RPMI7951 (cell line): ENCODE results near the gene SV2B. TPM values are rescaled to one million over a fixed set of nuclear protein-coding genes. Genes with fewer than 3 reads are reported as not detected.

Source experiments
- DNase-seq: peaks from one replicate; pipeline ENCODE4 v3.0.0-alpha.2; 2012; ENCODE audit warnings: low read depth
- total RNA-seq: library from RNA; depleted of rRNA; stranded (reverse); fragments of >200 nt; shearing (Covaris generic); gene quantifications from 2 replicates; pipeline ENCODE4 v1.2.3, GENCODE V29; 2014

The SV2B gene
- total RNA-seq, 1 experiment from 2014 or later, result not detected

DNA sequence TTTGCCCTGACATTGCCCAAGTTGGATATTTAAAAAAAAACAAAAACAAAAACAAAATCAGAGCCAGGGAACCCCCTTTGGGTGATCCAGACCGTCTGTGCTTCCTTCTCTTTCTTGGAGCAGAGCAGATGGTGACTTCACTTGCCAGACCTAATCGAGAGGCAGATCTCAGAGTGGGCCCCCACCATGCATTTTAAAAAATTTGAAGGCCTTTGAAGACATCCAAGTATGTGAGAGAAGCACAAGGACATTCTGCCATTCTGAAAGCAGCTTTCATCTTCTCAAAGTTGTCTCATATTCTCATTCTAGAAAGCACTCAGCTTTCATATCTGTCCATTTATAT is 93.3 kb downstream of the SV2B start:
- DNase-seq, result no peak

DNA sequence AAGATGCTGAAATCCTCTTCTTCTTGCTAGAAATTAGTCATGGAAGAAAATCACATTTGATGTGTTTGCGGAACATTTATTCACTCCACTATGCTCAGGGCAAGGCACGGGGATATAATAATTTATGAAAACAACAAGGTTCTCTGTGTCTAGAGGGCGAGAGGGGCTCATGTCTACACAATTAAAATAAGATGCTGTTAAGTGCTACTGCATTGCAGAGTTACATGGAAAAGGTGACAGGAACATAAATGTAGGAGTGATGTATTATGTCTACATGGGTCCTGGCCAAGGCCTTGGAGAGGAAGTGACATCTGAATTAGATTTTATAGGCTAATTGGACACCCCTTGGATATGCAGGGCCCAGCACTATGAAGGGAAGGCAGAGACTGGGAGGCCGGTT is 96.1 kb downstream of the SV2B start:
- DNase-seq, result no peak

DNA sequence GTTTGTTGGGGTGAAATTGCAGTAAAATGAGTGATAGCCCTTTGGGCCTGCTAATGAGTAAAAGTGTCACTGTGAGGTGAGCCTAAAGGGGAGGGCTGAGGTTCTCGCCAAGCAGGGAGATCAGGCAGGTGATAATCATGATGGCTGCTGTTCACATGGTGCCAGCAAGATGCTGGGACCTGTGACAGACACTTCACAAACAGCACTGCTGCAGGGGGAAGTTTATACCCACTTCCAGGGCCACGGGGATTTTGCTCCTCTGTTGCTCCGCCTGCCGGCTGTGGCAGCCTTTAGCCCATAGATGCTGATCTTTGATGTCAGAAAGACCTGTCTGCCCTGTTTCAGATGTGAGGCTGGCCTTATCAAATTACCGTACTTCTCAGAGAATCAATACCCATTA is 96.7 kb downstream of the SV2B start:
- no peak for DNase-seq

DNA sequence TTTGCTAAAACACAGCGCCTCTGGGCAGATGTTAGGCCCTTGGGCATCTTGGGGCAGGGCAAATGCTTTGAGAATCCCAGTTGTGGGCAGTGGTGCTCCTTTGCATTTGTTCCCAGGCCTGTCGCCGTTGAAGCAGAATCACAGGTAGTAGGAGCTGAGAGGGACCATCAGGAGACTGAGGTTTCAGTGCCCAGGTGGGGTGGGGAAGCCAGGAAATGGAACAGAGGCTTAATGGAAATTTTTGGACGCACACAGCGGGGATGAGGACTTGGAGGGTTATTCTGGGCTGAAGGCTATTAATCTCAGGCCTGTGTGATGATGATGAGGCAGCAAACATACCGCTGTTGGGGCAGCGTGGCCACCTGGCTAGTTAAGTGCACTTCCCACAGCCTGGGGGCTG is 99.5 kb downstream of the SV2B start:
- no peak for DNase-seq

DNA sequence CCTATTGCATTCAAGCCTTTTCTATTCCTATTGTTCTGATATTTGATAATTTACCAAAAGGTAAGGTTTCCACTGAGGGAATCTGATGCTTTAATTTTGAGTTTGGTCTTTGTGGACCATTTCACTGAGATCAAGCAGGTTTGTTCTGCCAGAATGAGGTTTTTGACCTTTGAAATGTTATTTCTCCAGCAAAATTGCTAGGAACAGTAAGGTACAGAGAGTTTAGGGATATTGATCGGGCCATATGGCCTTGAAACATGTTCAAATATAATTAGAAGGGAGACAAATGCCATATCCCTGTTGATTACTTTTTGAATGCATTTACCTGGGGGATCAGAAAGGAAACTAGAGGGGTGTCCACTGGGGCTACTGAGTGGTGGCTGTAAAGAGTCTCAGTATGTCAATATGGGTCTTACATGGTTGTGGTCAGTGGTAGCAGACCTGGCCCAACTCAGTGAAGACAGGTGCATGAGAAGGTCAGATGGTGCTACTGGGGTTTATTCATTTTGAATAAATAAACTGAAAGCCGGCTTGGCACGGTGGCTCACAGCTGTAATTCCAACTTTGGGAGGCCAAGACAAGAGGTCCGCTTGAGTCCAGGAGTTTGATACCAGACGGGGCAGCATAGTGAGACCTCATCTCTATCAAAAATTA is 100.2 kb downstream of the SV2B start:
- DNase-seq, result no peak

DNA sequence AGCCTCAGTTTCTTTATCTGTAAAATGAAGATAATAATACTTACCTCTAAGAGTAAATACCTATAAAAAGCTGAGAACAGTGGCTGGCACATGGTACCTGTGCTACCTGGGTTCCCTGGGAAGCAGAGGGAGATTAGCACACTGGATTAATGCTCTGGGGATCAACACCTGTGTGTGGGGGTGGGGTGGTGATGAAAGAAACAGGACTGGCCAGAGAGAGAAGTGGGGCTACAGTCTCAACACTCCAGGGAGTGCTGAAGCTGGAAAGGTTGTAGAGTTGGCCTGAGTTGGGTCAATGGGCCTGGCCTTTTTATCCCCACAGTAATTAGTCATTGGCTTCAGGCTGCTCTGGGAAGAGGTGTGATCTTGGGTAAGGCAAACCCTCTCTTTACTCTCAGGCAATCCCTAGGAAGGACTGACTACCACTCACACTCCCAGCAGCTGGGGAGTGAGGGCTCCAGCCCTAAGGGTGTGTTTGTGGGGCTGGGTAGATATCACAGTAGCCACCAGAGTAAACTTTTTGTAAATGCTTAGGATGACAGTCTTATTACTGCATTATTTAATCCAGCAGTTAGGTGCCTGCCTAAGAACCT is 102.5 kb downstream of the SV2B start:
- DNase-seq, result no peak

DNA sequence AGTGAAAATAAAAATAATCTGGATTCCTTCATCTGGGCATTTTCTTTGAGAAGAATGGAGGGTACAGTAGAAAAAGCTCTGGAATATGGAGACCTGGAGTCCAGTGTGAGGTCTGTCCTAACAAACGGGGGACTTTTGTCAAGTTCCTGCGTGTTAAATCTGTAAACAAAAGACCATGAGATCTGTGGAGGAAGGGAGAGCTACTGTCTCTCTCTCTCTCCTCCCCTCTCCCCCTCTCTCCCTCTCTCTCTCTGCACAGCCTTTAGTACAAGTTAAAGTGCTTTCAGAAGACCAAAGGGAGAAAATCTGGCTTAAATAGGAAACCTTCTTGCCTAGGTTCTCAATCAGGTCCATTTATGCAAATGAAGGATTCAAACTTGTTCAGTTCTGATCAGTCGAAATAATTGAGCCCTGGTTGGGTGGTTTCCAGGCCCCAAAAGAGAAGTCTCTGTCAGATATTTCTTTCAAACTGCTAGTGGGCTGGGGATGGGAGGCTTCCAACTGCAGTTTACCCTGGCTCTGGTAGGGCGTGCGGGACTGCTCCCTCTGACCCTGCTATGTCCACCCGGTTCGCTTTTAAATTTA is 103.7 kb downstream of the SV2B start:
- DNase-seq, result no peak

DNA sequence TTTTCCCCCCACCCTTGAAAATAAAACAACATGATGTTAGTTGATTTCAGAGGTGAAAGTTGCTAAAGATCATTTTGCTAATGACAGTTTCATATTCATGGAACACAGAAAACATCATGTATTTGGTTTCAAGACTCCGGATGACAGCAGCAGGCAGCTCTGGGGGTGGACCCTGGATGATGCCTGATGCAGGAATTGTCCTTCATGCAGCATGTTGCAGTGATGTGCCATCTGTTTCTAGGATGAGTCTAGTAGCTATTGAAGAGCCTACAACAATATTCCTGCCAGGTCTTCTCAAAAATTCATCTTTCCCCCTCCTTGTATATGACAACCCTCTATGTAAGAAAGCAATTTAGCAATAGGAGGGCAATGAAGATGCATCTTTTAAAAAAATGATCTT is 108.3 kb downstream of the SV2B start:
- no peak for DNase-seq

DNA sequence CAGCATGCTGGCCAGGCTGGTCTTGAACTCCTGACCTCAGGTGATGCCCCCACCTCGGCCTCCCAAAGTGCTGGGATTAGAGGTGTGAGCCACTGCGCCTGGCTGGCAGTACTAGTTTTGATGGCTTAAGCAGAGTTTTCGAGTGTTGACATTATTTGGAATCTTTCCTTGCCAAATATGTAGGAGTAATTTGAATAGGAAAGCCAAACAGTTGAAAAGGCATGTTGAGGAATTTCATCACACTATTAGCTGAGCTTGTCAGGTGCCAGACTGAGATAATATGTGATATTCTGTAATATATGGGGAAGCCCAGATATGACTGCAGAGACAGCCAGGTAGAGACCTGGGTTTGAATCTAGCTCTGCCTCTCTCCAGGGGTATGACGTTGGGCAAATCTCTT is 109.3 kb downstream of the SV2B start:
- no peak for DNase-seq

DNA sequence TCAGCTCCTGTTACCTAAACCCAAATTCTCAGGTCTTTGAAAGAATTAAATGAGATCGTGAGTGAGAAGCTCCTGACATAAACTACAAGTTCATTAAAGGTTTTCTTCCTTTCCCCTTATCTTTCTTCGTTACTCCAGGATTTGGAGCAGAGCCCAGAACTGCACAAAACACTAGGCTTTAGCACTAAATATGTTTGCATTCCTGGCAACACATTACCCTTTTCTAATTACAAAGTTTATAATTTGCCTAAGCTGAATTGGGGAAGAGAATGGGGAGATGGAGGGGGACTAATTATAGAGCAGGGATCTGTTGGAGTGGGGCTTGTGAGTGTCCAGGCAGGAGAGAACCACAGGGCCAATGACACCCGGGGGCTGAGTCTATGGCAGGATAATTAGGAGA is 109.7 kb downstream of the SV2B start:
- no peak for DNase-seq

DNA sequence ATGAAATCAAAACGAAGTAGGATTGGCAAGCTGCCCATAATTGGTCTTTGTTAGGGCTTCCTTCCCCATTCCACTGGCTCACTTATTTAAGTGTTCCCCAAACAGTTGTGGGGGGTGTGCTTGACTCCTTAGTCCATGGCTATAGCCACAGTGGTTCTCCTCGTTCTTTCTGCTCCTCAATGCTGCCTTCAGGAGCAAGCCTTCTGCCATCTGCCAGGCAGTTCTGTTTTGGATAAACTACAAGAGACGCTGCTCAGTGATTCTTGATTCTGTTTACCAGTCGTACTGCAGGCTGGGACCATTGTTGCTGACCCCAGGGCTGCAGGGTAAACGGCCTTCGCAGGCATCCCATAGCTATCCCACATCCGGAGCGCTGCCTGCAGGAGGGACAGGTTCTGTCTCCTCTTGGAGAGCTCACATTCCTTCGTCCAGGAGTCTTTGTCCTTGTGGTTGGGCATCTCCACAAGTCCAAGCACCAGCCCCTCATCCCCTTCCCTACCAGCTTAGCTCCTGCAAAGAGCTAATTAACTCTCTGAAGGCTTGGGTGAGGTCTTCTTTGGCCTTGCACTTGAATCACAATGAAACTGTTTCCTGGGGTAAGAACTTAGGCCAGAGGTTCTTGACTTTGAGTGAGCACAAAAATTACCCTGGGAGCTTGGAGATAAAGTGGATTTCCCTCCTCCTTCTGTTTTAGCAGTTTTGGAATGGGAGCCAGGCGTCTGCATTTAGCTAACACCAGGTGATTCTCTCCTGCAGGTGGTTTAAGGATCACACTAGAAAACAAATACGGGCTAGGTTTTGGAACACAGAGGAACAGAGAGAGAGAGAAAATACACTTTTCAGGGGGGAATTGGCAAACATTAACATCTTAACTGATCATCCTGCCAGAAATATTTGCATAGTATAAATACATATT is 114.9 kb downstream of the SV2B start:
- no peak for DNase-seq

DNA sequence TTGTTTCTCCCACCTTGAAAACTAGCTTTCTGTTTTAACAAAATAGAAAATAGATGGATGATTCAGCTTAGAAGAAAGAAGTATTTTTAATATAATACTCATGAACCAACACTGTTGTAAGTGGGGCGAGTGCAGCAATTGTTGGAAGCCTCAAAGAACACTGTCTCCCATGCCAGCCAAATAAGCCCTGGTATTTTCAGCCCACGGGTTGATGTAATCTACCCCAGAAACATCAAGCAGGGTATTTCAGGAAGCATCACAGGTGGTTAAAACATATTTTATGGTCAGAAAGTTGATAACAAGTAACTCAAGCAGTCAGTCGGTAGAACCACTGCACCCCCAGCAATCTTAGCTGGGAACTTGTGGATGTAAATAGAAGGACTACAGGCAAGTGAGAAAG is 115.9 kb downstream of the SV2B start:
- no peak for DNase-seq

DNA sequence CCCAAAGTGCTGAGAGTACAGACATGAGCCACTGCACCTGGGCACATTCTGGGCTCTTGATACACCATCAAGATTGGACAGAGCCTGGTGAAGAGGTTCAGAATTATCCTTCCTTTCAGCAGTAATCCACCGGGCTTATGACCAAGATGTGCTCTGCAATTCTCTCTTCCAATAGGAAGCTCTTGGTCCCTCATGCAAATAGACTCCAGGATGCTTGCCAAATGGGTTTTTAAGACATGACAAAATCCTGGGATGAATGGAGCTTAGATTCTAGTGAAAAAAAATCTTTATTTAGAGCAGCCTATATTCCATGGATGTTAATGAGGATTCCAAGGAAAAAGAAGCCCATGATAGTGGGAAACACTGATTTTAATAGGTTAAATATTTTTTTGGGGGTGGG is 119.1 kb downstream of the SV2B start:
- DNase-seq, result no peak

DNA sequence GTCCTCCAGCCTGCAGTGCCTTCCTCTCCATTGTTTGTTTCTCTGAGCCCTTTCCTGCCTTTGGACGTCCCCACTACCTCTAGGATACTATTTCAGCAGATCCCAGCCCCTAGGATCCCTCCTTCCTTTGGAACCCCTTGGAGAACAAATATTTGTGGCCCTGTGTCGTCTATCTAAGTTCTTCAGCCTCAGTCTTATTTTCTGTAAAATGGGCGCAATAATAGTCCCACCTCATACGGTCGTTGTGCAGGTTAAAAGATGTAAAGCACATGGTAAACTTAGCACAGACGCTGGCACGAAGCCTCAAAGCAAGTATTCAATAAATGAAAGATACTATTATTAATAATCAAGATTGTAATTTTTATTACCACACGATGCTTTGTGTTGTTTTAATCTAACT is 122.0 kb downstream of the SV2B start:
- no peak for DNase-seq

DNA sequence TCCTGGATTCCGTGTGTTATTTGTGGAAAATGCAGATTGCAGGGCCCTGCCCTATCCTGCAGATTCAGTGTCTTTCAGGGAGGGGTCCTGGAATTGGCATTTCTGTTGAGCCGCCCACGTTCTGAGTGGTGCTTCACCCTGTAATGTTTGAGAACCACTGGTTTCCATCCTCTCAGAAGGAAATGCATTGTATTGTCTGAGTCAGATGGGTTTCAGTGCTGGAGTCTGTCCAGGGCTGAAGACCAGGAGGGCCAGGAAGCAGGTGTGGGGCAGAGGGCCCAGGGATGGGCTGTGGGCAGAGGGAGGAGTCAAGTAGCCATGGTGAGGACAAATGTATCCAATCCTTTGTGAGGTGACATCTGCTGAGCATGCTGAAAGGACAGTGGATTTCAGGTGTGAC is 123.8 kb downstream of the SV2B start:
- no peak for DNase-seq

DNA sequence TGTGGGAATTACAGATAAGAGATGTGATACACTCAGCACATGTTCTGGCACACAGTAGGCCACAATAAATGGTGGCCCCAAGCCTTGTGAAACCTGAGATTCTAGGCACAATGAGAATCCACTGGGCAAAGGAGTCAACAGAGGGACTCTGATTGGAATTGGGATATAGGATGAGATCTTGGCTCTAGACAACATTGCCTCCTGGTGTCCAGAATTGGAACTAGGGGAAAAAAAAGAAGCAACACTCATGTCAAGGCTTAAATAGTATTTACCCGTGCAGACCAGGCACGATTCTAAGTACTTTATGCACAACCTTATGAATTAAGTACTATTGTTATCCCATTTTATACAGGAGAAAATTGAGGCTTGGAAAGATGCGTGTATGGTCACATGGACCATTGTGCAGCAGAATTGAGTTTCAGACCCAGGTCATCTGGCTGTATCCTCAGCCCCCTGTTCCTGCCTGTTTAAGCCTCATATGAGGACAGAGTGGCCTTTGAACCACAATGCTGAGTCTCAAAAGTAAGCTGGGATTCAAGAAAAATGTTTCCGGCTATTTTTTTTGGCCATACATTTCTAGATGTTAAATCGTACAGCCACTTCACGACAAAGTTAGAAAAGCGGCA is 124.8 kb downstream of the SV2B start:
- peak; percentile 47 for DNase-seq

DNA sequence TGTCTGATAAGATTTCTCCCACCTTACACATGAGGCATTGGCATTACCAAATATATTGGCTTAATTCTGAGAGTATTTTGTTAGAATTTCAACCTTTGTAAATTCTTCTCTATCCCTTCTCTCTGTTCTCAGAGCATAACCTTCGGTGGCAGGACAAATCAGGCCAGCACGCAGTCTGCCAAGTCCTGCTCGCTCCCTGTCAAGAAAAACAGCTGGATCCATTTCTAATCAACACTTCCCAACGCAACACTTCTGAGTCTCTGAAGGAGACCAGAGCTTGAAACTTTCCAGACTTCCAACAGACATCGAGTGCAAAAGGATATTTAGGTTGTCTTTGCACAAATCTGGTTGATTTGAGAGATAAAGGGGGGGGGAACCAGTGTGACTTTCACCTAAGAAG is 125.7 kb downstream of the SV2B start:
- DNase-seq, result no peak

DNA sequence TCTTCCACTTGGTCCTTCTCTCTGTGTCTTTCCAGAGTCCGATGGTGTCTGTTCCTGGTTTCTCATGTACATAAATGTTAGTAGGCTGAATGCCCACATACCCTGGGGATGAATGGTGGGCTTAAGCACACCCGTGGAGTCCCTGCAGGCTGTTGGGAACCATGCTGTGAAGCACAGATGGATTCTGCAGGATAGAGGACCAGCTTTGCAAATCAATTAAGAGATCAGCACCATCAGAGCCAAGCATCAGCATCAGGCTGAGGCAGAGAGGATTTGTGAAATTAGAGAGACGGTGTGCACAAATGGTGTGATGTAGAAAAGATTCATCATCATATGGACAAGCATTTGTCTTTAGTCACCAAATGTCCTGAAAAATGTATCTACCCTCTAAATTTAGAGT is 127.1 kb downstream of the SV2B start:
- no peak for DNase-seq

DNA sequence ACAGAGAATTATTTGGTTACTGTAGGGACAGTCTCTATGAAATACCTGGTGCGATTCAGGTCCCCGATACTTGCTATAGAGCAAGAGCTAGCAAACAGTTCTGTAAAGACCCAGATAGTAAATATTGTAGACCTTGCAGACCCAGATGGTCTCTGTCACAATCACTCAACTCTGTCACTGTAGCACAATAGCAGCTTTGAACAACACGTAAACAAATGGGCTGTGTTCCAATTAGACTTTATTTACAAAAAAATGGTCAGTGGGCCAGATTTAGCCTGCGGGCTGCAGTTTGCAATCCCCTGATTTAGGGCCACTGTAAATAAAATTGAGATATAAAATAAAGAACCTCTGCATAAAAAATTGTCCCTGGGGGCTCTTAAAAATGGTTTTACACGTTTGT is 127.7 kb downstream of the SV2B start:
- DNase-seq, result no peak

DNA sequence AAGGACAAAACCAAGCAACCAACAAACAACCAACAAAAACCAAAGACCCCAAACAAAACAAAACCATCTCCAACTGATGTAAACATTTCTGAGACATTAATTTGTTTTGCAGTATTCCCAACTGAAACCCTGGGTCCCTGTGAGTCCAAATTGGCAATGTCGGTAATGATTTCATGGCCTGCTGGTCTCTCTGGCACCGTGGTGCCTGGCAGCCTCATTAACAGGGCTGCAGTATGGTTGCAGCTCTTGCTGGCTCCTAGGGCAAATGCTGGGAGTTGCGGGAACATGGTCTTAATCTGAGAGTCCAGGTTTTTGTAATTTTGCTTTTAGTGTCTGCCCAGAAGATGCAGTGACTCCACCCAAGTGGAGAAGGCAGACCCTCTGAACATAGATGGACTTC is 128.3 kb downstream of the SV2B start:
- no peak for DNase-seq

DNA sequence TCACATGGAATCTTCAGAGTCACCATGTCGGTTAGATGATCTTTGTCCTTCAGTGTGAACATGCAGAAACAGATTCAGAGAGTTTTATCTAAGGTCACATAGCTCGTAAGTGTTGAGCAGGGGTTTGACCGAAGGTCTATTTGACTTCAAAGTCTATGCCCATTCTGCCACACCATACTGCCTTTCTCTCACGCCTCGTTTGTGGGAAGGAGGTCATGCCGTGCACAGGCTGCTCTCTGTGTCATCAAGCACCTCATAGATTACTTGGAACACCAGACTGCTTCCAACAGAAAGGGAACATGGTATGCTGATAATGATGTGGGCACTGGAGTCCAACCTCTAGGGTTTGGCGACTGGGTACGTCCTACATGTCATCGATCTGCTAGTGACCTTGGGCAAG is 128.8 kb downstream of the SV2B start:
- no peak for DNase-seq

DNA sequence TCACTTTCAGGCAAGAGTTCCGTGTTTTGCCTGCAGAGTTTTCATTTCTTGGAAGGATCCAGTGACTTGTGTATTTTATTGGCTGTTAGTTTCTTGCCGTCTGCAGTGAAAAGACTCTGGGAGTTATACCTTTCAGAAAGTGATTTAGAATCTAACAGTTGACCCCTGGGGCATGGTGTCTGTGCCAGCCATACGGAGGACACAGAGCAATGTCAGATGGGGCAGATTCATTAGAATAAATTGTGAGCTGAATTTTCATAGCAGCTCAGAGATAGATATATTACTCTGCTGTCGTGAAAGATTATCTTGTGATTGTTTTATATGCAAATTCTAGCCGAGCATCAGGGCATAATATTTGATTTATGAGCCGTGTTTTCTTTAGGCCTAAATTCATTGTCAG is 131.6 kb downstream of the SV2B start:
- no peak for DNase-seq
